Stimulated activated CD8-positive, alpha-beta memory T cell treated with anti-CD3 and anti-CD28 coated beads, Interleukin-12 subunit alpha, Interleukin-12 subunit beta, amount 100 ng/mL, for 4 hours (primary cell): ENCODE data around the gene FAM199X.

Experiments used
- DNase-seq: peaks from one replicate; pipeline ENCODE4 v3.0.0-alpha.2; 2020; ENCODE audit warnings: low read depth

FAM199X gene

GRCh38 chrX:104165894-104166734 is at the start of gene FAM199X:
Gene FAM199X (plus strand): TSS chrX:104166453. CDS start chrX:104166786, 333 bp downstream.
- DNase-seq = peak; percentile 67

GRCh38 chrX:104117759-104118158 is 48.5 kb upstream of the FAM199X start:
- no peak for DNase-seq

GRCh38 chrX:104118765-104119164 is 47.5 kb upstream of the FAM199X start:
- DNase-seq = no peak

- DNase-seq = no peak
Observed at GRCh38 chrX:104122829-104123228, 43.4 kb upstream of the FAM199X start.

- no peak for DNase-seq
Observed at GRCh38 chrX:104126856-104127255, 39.4 kb upstream of the FAM199X start.

GRCh38 chrX:104130808-104131207 is 35.4 kb upstream of the FAM199X start:
- no peak for DNase-seq

- DNase-seq = no peak
Observed at GRCh38 chrX:104134583-104135261, 31.5 kb upstream of the FAM199X start.

- DNase-seq = no peak
Observed at GRCh38 chrX:104135677-104136076, 30.6 kb upstream of the FAM199X start.

GRCh38 chrX:104136241-104137019 is 29.8 kb upstream of the FAM199X start:
- DNase-seq = peak; percentile 7

GRCh38 chrX:104137496-104137895 is 28.8 kb upstream of the FAM199X start:
- no peak for DNase-seq

GRCh38 chrX:104141087-104141760 is 25.0 kb upstream of the FAM199X start:
- DNase-seq = no peak

GRCh38 chrX:104151037-104151436 is 15.2 kb upstream of the FAM199X start:
- DNase-seq = no peak

- peak; percentile 51 for DNase-seq
Observed at GRCh38 chrX:104156630-104157529, 9.4 kb upstream of the FAM199X start, which contains the start of gene SLC25A53. Gene SLC25A53 (minus strand): TSS chrX:104157009. CDS start chrX:104105257, 51,752 bp downstream.

GRCh38 chrX:104166735-104167436 is 633 bp downstream of the FAM199X start:
- no peak for DNase-seq

GRCh38 chrX:104168127-104168526 is 1.9 kb downstream of the FAM199X start:
- no peak for DNase-seq

GRCh38 chrX:104172121-104172520 is 5.9 kb downstream of the FAM199X start:
- DNase-seq = no peak

GRCh38 chrX:104172788-104173187 is 6.5 kb downstream of the FAM199X start:
- DNase-seq = no peak

- no peak for DNase-seq
Observed at GRCh38 chrX:104173841-104174240, 7.6 kb downstream of the FAM199X start.

GRCh38 chrX:104183685-104184084 is 17.4 kb downstream of the FAM199X start:
- no peak for DNase-seq

GRCh38 chrX:104187931-104188330 is 21.7 kb downstream of the FAM199X start:
- DNase-seq = no peak
